Measurements from ENCODE around the gene AQP7. TPM values are rescaled to one million over a fixed set of nuclear protein-coding genes. Genes with fewer than 3 reads are reported as not detected.
"Not testable (repeated sequence)": the region's sequence is repeated elsewhere in the genome, so short reads cannot be mapped to it uniquely, and the experiment has no call there.

The AQP7 gene
- polyA plus RNA-seq, 2 donors, result 0.54 to 2.6 TPM

- Histone ChIP-seq H3K4me3 (ENCODE audit: low read depth in 1 of 2, low read length in 2 of 2) (no peak overlapping the region), H3K4me1 (ENCODE audit: control insufficient read depth in 2 of 2, insufficient read depth in 2 of 2, low read length in 1 of 2) (peaks cover 0 to 3% of the 10 kb centered on the region in 2 donors), H3K36me3 (ENCODE audit: control insufficient read depth in 2 of 2, insufficient read depth in 2 of 2, low read length in 1 of 2) (no peaks in the 10 kb centered on the region), H3K27ac (ENCODE audit: low read depth in 2 of 2, low read length in 1 of 2) (no peak overlapping the region), H3K9me3 (ENCODE audit: control insufficient read depth in 2 of 2, insufficient read depth in 1 of 2, low read depth in 1 of 2, low read length in 1 of 2) (no peaks in the 10 kb centered on the region), H3K27me3 (ENCODE audit: control insufficient read depth in 1 of 2, insufficient read depth in 2 of 2, low read length in 2 of 2) (no peaks in the 10 kb centered on the region)
- WGBS, 2 donors, result 82 to 85% methylated on average over 15 of the region's 15 CpGs
These were observed 14.0 kb downstream of the AQP7 start for GRCh38 chr9:33388110-33388994.

- not testable (repeated sequence) for H3K9me3 ChIP-seq (ENCODE audit: control insufficient read depth in 2 of 2, insufficient read depth in 1 of 2, low read depth in 1 of 2, low read length in 1 of 2); H3K27ac ChIP-seq (ENCODE audit: low read depth in 2 of 2, low read length in 1 of 2); H3K27me3 ChIP-seq (ENCODE audit: control insufficient read depth in 1 of 2, insufficient read depth in 2 of 2, low read length in 2 of 2); H3K4me3 ChIP-seq (ENCODE audit: low read depth in 1 of 2, low read length in 2 of 2); H3K36me3 ChIP-seq (ENCODE audit: control insufficient read depth in 2 of 2, insufficient read depth in 2 of 2, low read length in 1 of 2); H3K4me1 ChIP-seq (ENCODE audit: control insufficient read depth in 2 of 2, insufficient read depth in 2 of 2, low read length in 1 of 2)
- WGBS, 2 donors, result 86 to 90% methylated on average over 9 of the region's 9 CpGs
These were observed 15.4 kb downstream of the AQP7 start for GRCh38 chr9:33386998-33387397.

- H3K4me1 ChIP-seq (ENCODE audit: control insufficient read depth in 2 of 2, insufficient read depth in 2 of 2, low read length in 1 of 2); H3K27ac ChIP-seq (ENCODE audit: low read depth in 2 of 2, low read length in 1 of 2): not testable (repeated sequence)
These were observed 15.7 kb downstream of the AQP7 start for GRCh38 chr9:33386641-33386996.

GRCh38 chr9:33385979-33386640 is 16.3 kb downstream of the AQP7 start:
- H3K27me3 ChIP-seq (ENCODE audit: control insufficient read depth in 1 of 2, insufficient read depth in 2 of 2, low read length in 2 of 2); H3K36me3 ChIP-seq (ENCODE audit: control insufficient read depth in 2 of 2, insufficient read depth in 2 of 2, low read length in 1 of 2); H3K27ac ChIP-seq (ENCODE audit: low read depth in 2 of 2, low read length in 1 of 2); H3K9me3 ChIP-seq (ENCODE audit: control insufficient read depth in 2 of 2, insufficient read depth in 1 of 2, low read depth in 1 of 2, low read length in 1 of 2); H3K4me1 ChIP-seq (ENCODE audit: control insufficient read depth in 2 of 2, insufficient read depth in 2 of 2, low read length in 1 of 2); H3K4me3 ChIP-seq (ENCODE audit: low read depth in 1 of 2, low read length in 2 of 2): not testable (repeated sequence)
- 88 to 89% methylated on average over 23 of the region's 23 CpGs for WGBS, 2 donors

More at GRCh38 chr9:33386641-33386996, 15.7 kb downstream of the AQP7 start:
- H3K27me3 ChIP-seq (ENCODE audit: control insufficient read depth in 1 of 2, insufficient read depth in 2 of 2, low read length in 2 of 2); H3K9me3 ChIP-seq (ENCODE audit: control insufficient read depth in 2 of 2, insufficient read depth in 1 of 2, low read depth in 1 of 2, low read length in 1 of 2); H3K4me3 ChIP-seq (ENCODE audit: low read depth in 1 of 2, low read length in 2 of 2); H3K36me3 ChIP-seq (ENCODE audit: control insufficient read depth in 2 of 2, insufficient read depth in 2 of 2, low read length in 1 of 2): not testable (repeated sequence)
- 88 to 91% methylated on average over 7 to 14 of the region's 14 CpGs for WGBS, 2 donors

- not testable (repeated sequence) for H3K4me3 ChIP-seq (ENCODE audit: low read depth in 1 of 2, low read length in 2 of 2); H3K9me3 ChIP-seq (ENCODE audit: control insufficient read depth in 2 of 2, insufficient read depth in 1 of 2, low read depth in 1 of 2, low read length in 1 of 2); H3K36me3 ChIP-seq (ENCODE audit: control insufficient read depth in 2 of 2, insufficient read depth in 2 of 2, low read length in 1 of 2); H3K27ac ChIP-seq (ENCODE audit: low read depth in 2 of 2, low read length in 1 of 2); H3K27me3 ChIP-seq (ENCODE audit: control insufficient read depth in 1 of 2, insufficient read depth in 2 of 2, low read length in 2 of 2); H3K4me1 ChIP-seq (ENCODE audit: control insufficient read depth in 2 of 2, insufficient read depth in 2 of 2, low read length in 1 of 2)
- 94 to 96% methylated on average over 11 of the region's 11 CpGs for WGBS, 2 donors
These were observed 16.8 kb downstream of the AQP7 start for GRCh38 chr9:33385536-33385935.

- H3K36me3 ChIP-seq (ENCODE audit: control insufficient read depth in 2 of 2, insufficient read depth in 2 of 2, low read length in 1 of 2); H3K27me3 ChIP-seq (ENCODE audit: control insufficient read depth in 1 of 2, insufficient read depth in 2 of 2, low read length in 2 of 2); H3K4me1 ChIP-seq (ENCODE audit: control insufficient read depth in 2 of 2, insufficient read depth in 2 of 2, low read length in 1 of 2); H3K27ac ChIP-seq (ENCODE audit: low read depth in 2 of 2, low read length in 1 of 2); H3K4me3 ChIP-seq (ENCODE audit: low read depth in 1 of 2, low read length in 2 of 2); H3K9me3 ChIP-seq (ENCODE audit: control insufficient read depth in 2 of 2, insufficient read depth in 1 of 2, low read depth in 1 of 2, low read length in 1 of 2): not testable (repeated sequence)
- WGBS, 2 donors, result 95 to 96% methylated on average over 11 of the region's 11 CpGs
These were observed 19.0 kb downstream of the AQP7 start for GRCh38 chr9:33383396-33383795.

- not testable (repeated sequence) for H3K36me3 ChIP-seq (ENCODE audit: control insufficient read depth in 2 of 2, insufficient read depth in 2 of 2, low read length in 1 of 2); H3K27me3 ChIP-seq (ENCODE audit: control insufficient read depth in 1 of 2, insufficient read depth in 2 of 2, low read length in 2 of 2); H3K4me3 ChIP-seq (ENCODE audit: low read depth in 1 of 2, low read length in 2 of 2); H3K9me3 ChIP-seq (ENCODE audit: control insufficient read depth in 2 of 2, insufficient read depth in 1 of 2, low read depth in 1 of 2, low read length in 1 of 2); H3K27ac ChIP-seq (ENCODE audit: low read depth in 2 of 2, low read length in 1 of 2); H3K4me1 ChIP-seq (ENCODE audit: control insufficient read depth in 2 of 2, insufficient read depth in 2 of 2, low read length in 1 of 2)
- 68 to 74% methylated on average over 10 of the region's 10 CpGs for WGBS, 2 donors
These were observed 20.0 kb downstream of the AQP7 start for GRCh38 chr9:33382397-33382796.

GRCh38 chr9:33381231-33381791 is 21.1 kb downstream of the AQP7 start:
- Histone ChIP-seq H3K36me3 (ENCODE audit: control insufficient read depth in 2 of 2, insufficient read depth in 2 of 2, low read length in 1 of 2) (no peaks in the 10 kb centered on the region), H3K4me1 (ENCODE audit: control insufficient read depth in 2 of 2, insufficient read depth in 2 of 2, low read length in 1 of 2) (no peaks in the 10 kb centered on the region), H3K27ac (ENCODE audit: low read depth in 2 of 2, low read length in 1 of 2) (no peak overlapping the region), H3K27me3 (ENCODE audit: control insufficient read depth in 1 of 2, insufficient read depth in 2 of 2, low read length in 2 of 2) (no peaks in the 10 kb centered on the region), H3K9me3 (ENCODE audit: control insufficient read depth in 2 of 2, insufficient read depth in 1 of 2, low read depth in 1 of 2, low read length in 1 of 2) (no peaks in the 10 kb centered on the region), H3K4me3 (ENCODE audit: low read depth in 1 of 2, low read length in 2 of 2) (no peak overlapping the region)
- WGBS, 2 donors, result 75 to 78% methylated on average over 11 of the region's 11 CpGs

- no peak overlapping the region for H3K4me3 ChIP-seq (ENCODE audit: low read depth in 1 of 2, low read length in 2 of 2)
- WGBS, 2 donors, result 90 to 96% methylated on average over 5 of the region's 5 CpGs
- H3K9me3 ChIP-seq (ENCODE audit: control insufficient read depth in 2 of 2, insufficient read depth in 1 of 2, low read depth in 1 of 2, low read length in 1 of 2), result no peaks in the 10 kb centered on the region
- H3K36me3 ChIP-seq (ENCODE audit: control insufficient read depth in 2 of 2, insufficient read depth in 2 of 2, low read length in 1 of 2), result no peaks in the 10 kb centered on the region
- no peak overlapping the region for H3K27ac ChIP-seq (ENCODE audit: low read depth in 2 of 2, low read length in 1 of 2)
- peaks cover 0 to 2% of the 10 kb centered on the region in 2 donors for H3K4me1 ChIP-seq (ENCODE audit: control insufficient read depth in 2 of 2, insufficient read depth in 2 of 2, low read length in 1 of 2)
- H3K27me3 ChIP-seq (ENCODE audit: control insufficient read depth in 1 of 2, insufficient read depth in 2 of 2, low read length in 2 of 2), result no peaks in the 10 kb centered on the region
These were observed 21.8 kb downstream of the AQP7 start for GRCh38 chr9:33380390-33381094.
